Bronchial epithelial cell (primary cell): ENCODE measurements around the gene DHODH. TPM values are rescaled to one million over a fixed set of nuclear protein-coding genes. Genes with fewer than 3 reads are reported as not detected.

Source experiments
- DNase-seq: peaks from one replicate; pipeline ENCODE4 v3.0.0-alpha.2; 2010; ENCODE audit warnings: low read depth
- FAIRE-seq: peaks from 2 replicates; lab custom pipeline; 2011; peaks lifted over from hg19 to GRCh38; lab: Jason Lieb, UNC
- H3K27me3 ChIP-seq: 2 replicates; pipeline ENCODE4 v1.5.1; 2011; ENCODE audit warnings: low read length; ENCODE audit not compliant: control insufficient read depth, insufficient read depth
- H3K36me3 ChIP-seq: 2 replicates; pipeline ENCODE4 v1.5.1; 2011; ENCODE audit warnings: low read length; ENCODE audit not compliant: control insufficient read depth, insufficient read depth
- H3K4me3 ChIP-seq: 2 replicates; pipeline ENCODE4 v1.5.1; 2011; ENCODE audit warnings: mild to moderate bottlenecking, low read depth, low read length, control low read depth
- total RNA-seq: library from RNA; depleted of rRNA; stranded (reverse); fragments of >200 nt; gene quantifications from 2 replicates; pipeline ENCODE4 v1.2.1, GENCODE V29; 2014
- TF ChIP-seq, protein P1 (sequence below): IDR thresholded peaks from 2 replicates; pipeline ENCODE4 v1.5.1; 2011; ENCODE audit warnings: mild to moderate bottlenecking, moderate library complexity, low read length, control low read depth, inconsistent platforms; ENCODE audit not compliant: insufficient read depth, severe bottlenecking

DHODH gene
- total RNA-seq, 1 donor from 2014 or later = 11.1 TPM

- Histone ChIP-seq H3K4me3 (no peak overlapping the region), H3K27me3 (no peaks in the 10 kb centered on the region), H3K36me3 (no peaks in the 10 kb centered on the region)
- FAIRE-seq = no peak
- no peak for DNase-seq
- TF ChIP-seq, protein P1, sequence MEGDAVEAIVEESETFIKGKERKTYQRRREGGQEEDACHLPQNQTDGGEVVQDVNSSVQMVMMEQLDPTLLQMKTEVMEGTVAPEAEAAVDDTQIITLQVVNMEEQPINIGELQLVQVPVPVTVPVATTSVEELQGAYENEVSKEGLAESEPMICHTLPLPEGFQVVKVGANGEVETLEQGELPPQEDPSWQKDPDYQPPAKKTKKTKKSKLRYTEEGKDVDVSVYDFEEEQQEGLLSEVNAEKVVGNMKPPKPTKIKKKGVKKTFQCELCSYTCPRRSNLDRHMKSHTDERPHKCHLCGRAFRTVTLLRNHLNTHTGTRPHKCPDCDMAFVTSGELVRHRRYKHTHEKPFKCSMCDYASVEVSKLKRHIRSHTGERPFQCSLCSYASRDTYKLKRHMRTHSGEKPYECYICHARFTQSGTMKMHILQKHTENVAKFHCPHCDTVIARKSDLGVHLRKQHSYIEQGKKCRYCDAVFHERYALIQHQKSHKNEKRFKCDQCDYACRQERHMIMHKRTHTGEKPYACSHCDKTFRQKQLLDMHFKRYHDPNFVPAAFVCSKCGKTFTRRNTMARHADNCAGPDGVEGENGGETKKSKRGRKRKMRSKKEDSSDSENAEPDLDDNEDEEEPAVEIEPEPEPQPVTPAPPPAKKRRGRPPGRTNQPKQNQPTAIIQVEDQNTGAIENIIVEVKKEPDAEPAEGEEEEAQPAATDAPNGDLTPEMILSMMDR = no peak
Measured at GRCh38 chr16:71969353-71969752, 39.2 kb upstream of the DHODH start.

GRCh38 chr16:71971571-71971970, 37.0 kb upstream of the DHODH start:
- no peaks in the 10 kb centered on the region for H3K36me3 ChIP-seq
- DNase-seq = no peak
- no peaks in the 10 kb centered on the region for H3K27me3 ChIP-seq
- TF ChIP-seq, protein P1 = no peak
- FAIRE-seq = no peak
- H3K4me3 ChIP-seq = no peak overlapping the region

DNA sequence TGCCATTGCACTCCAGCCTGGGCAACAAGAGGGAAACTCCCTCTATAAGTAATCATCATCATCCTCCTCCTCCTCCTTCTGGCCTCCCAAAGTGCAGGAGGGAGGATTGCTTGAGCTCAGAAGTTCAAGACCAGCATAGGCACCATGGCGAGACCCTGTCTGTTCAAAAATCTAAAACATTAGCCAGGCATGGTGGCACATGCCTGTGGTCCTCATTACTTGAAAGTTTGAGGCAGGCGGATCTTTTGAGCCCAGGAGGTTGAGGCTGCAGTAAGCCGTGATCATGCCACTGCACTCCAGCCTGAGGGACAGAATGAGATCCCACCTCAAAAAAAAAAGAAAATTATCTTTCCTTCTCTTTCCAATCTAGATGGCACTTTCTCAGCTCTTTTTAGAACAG, 36.2 kb upstream of the DHODH start:
- Histone ChIP-seq H3K27me3 (no peaks in the 10 kb centered on the region), H3K4me3 (no peak overlapping the region), H3K36me3 (no peaks in the 10 kb centered on the region)
- DNase-seq = no peak
- FAIRE-seq = no peak
- TF ChIP-seq, protein P1 = no peak

- DNase-seq = no peak
- no peak for FAIRE-seq
- TF ChIP-seq, protein P1 = no peak
- Histone ChIP-seq H3K4me3 (no peak overlapping the region), H3K27me3 (no peaks in the 10 kb centered on the region), H3K36me3 (no peaks in the 10 kb centered on the region)
Measured at GRCh38 chr16:71973001-71973400, 35.5 kb upstream of the DHODH start.

DNA sequence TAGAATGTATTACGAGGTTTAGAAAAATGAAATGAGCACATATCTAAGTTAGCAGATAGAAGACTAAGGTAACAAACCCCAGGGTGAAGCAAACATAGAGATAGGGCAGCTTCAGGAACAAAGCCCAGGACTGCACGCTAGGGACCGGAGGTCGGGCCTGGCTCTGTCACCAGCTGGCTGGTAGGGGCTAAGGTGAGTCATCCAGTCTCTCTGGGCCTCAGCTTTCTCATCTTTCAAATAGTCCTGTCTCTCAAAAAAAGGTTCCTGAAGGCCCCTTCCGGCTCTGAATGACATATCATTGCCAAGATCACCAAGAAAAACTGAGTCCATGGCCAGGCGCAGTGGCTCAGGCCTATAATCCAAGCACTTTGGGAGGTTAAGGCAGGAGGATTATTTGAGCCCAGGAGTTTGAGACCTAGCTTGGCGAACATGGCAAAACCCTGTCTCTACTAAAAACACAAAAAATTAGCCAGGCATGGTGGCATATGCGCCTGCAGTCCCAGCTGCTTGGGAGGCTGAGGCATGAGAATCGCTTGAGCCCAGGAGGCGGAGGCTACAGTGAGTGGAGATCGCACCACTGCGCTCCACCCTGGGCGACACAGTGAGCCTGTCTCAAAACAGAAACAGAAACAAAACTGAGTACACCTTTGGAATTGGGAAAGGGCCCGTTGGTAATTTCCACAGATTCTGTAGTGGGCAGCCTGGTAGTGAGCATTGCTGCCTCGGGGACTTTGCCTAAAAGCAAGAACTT, 34.3 kb upstream of the DHODH start:
- TF ChIP-seq, protein P1 = no peak
- DNase-seq = no peak
- no peak for FAIRE-seq
- H3K27me3 ChIP-seq = no peaks in the 10 kb centered on the region
- H3K36me3 ChIP-seq = no peaks in the 10 kb centered on the region
- H3K4me3 ChIP-seq = no peak overlapping the region
